ENCODE measurements around the gene P2RY8.
"Not testable (repeated sequence)": the region's sequence is repeated elsewhere in the genome, so short reads cannot be mapped to it uniquely, and the experiment has no call there.

The P2RY8 gene

DNA sequence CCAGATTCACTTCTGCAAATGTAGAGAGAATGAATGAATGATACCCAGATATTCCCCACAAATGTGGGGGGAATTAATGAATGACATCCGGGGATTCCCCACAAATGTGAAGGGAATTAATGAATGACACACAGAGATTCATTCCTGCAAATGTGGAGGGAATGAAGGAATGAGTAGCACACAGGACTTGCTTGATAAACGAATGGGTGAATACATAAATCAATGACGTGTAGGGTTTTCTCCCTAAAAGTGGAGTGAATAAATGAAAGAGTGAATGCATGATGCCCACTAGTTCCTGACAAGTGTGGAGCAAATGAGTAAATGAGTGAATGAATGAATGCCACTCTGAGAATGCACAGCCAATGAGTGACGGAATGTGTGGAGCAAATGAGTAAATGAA is 45.7 kb downstream of the P2RY8 start:
- not testable (repeated sequence) for H3K36me3 ChIP-seq (ENCODE audit: control insufficient read depth in 1 of 2, insufficient read depth in 2 of 2, low read depth in 1 of 2, low read length in 2 of 2); H2AFZ ChIP-seq (ENCODE audit: low read depth, low read length); H2BK15ac ChIP-seq (ENCODE audit: low read depth, poor library complexity, severe bottlenecking); H3K14ac ChIP-seq (ENCODE audit: low read length in 2 of 2); H2BK5ac ChIP-seq (ENCODE audit: low read depth, low read length, poor library complexity, severe bottlenecking); H2BK12ac ChIP-seq (ENCODE audit: low read length in 2 of 2); H3K27ac ChIP-seq (ENCODE audit: low read length, poor library complexity, severe bottlenecking); H3K9me3 ChIP-seq (ENCODE audit: control insufficient read depth, low read length); H3K4me1 ChIP-seq (ENCODE audit: control insufficient read depth, insufficient read depth, low read depth, low read length); H3K18ac ChIP-seq (ENCODE audit: low read depth in 1 of 2, low read length in 2 of 2); H4K8ac ChIP-seq (ENCODE audit: low read length); H3K4me3 ChIP-seq (ENCODE audit: insufficient read depth in 1 of 2, low read depth in 1 of 2, low read length in 2 of 2); H3K9ac ChIP-seq (ENCODE audit: low read length); H2AK5ac ChIP-seq (ENCODE audit: low read length, severe bottlenecking); H3K79me1 ChIP-seq (replicated peaks; ENCODE audit: low read length, poor library complexity, severe bottlenecking); DNase-seq; H3K4me2 ChIP-seq (ENCODE audit: low read length, poor library complexity, severe bottlenecking); H3K23ac ChIP-seq (ENCODE audit: low read length in 2 of 2); H3K4ac ChIP-seq (ENCODE audit: low read depth in 1 of 2, low read length in 2 of 2); H2BK120ac ChIP-seq (ENCODE audit: low read depth, low read length); H4K91ac ChIP-seq (ENCODE audit: low read length)
- peaks cover 3 to 23% of the 10 kb centered on the region in 2 experiments for H3K27me3 ChIP-seq (ENCODE audit: control insufficient read depth in 1 of 2, insufficient read depth in 1 of 2, low read length in 2 of 2)
- WGBS: 93% methylated on average over 4 of the region's 4 CpGs

DNA sequence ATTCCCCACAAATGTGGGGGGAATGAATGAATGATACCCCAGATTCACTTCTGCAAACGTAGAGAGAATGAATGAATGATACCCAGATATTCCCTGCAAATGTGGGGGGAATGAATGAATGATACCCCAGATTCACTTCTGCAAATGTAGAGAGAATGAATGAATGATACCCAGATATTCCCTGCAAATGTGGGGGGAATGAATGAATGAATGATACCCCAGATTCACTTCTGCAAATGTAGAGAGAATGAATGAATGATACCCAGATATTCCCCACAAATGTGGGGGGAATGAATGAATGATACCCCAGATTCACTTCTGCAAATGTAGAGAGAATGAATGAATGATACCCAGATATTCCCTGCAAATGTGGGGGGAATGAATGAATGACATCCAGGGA is 46.3 kb downstream of the P2RY8 start:
- H3K4me1 ChIP-seq (ENCODE audit: control insufficient read depth, insufficient read depth, low read depth, low read length); H3K4me2 ChIP-seq (ENCODE audit: low read length, poor library complexity, severe bottlenecking); H3K23ac ChIP-seq (ENCODE audit: low read length in 2 of 2); H3K27ac ChIP-seq (ENCODE audit: low read length, poor library complexity, severe bottlenecking); H2BK120ac ChIP-seq (ENCODE audit: low read depth, low read length); H3K9me3 ChIP-seq (ENCODE audit: control insufficient read depth, low read length); H2AFZ ChIP-seq (ENCODE audit: low read depth, low read length); H2BK15ac ChIP-seq (ENCODE audit: low read depth, poor library complexity, severe bottlenecking); DNase-seq; H4K8ac ChIP-seq (ENCODE audit: low read length); H3K18ac ChIP-seq (ENCODE audit: low read depth in 1 of 2, low read length in 2 of 2); H3K79me1 ChIP-seq (replicated peaks; ENCODE audit: low read length, poor library complexity, severe bottlenecking); H3K9ac ChIP-seq (ENCODE audit: low read length); H2AK5ac ChIP-seq (ENCODE audit: low read length, severe bottlenecking); H2BK5ac ChIP-seq (ENCODE audit: low read depth, low read length, poor library complexity, severe bottlenecking); H3K36me3 ChIP-seq (ENCODE audit: control insufficient read depth in 1 of 2, insufficient read depth in 2 of 2, low read depth in 1 of 2, low read length in 2 of 2); H4K91ac ChIP-seq (ENCODE audit: low read length); H3K4me3 ChIP-seq (ENCODE audit: insufficient read depth in 1 of 2, low read depth in 1 of 2, low read length in 2 of 2); H3K4ac ChIP-seq (ENCODE audit: low read depth in 1 of 2, low read length in 2 of 2); H3K14ac ChIP-seq (ENCODE audit: low read length in 2 of 2); H2BK12ac ChIP-seq (ENCODE audit: low read length in 2 of 2): not testable (repeated sequence)
- H3K27me3 ChIP-seq (ENCODE audit: control insufficient read depth in 1 of 2, insufficient read depth in 1 of 2, low read length in 2 of 2): peaks cover 3 to 19% of the 10 kb centered on the region in 2 experiments
- no CpG with 5 or more reads among the region's 1 CpG for WGBS

DNA sequence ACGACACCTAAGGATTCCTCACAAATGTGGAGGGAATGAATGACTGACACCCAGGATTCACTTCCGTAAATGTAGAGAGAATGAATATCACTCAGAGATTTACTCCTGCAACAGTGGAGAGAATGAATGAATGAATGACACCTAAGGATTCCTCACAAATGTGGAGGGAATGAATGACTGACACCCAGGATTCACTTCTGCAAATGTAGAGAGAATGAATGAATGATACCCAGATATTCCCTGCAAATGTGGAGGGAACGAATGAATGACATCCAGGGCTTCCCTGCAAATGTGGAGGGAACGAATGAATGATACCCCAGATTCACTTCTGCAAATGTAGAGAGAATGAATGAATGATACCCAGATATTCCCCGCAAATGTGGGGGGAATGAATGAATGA is 47.6 kb downstream of the P2RY8 start:
- not testable (repeated sequence) for H3K79me1 ChIP-seq (replicated peaks; ENCODE audit: low read length, poor library complexity, severe bottlenecking); H3K36me3 ChIP-seq (ENCODE audit: control insufficient read depth in 1 of 2, insufficient read depth in 2 of 2, low read depth in 1 of 2, low read length in 2 of 2); H2BK12ac ChIP-seq (ENCODE audit: low read length in 2 of 2); H4K91ac ChIP-seq (ENCODE audit: low read length); DNase-seq; H3K18ac ChIP-seq (ENCODE audit: low read depth in 1 of 2, low read length in 2 of 2); H3K4ac ChIP-seq (ENCODE audit: low read depth in 1 of 2, low read length in 2 of 2); H4K8ac ChIP-seq (ENCODE audit: low read length); H3K14ac ChIP-seq (ENCODE audit: low read length in 2 of 2); H3K9me3 ChIP-seq (ENCODE audit: control insufficient read depth, low read length); H2BK120ac ChIP-seq (ENCODE audit: low read depth, low read length); H2BK15ac ChIP-seq (ENCODE audit: low read depth, poor library complexity, severe bottlenecking); H3K4me3 ChIP-seq (ENCODE audit: insufficient read depth in 1 of 2, low read depth in 1 of 2, low read length in 2 of 2); H3K9ac ChIP-seq (ENCODE audit: low read length); H2AK5ac ChIP-seq (ENCODE audit: low read length, severe bottlenecking); H2AFZ ChIP-seq (ENCODE audit: low read depth, low read length); H3K4me2 ChIP-seq (ENCODE audit: low read length, poor library complexity, severe bottlenecking); H2BK5ac ChIP-seq (ENCODE audit: low read depth, low read length, poor library complexity, severe bottlenecking); H3K27ac ChIP-seq (ENCODE audit: low read length, poor library complexity, severe bottlenecking); H3K4me1 ChIP-seq (ENCODE audit: control insufficient read depth, insufficient read depth, low read depth, low read length); H3K23ac ChIP-seq (ENCODE audit: low read length in 2 of 2)
- H3K27me3 ChIP-seq (ENCODE audit: control insufficient read depth in 1 of 2, insufficient read depth in 1 of 2, low read length in 2 of 2): peaks cover 3 to 19% of the 10 kb centered on the region in 2 experiments
- WGBS: 95% methylated on average over 2 of the region's 5 CpGs

DNA sequence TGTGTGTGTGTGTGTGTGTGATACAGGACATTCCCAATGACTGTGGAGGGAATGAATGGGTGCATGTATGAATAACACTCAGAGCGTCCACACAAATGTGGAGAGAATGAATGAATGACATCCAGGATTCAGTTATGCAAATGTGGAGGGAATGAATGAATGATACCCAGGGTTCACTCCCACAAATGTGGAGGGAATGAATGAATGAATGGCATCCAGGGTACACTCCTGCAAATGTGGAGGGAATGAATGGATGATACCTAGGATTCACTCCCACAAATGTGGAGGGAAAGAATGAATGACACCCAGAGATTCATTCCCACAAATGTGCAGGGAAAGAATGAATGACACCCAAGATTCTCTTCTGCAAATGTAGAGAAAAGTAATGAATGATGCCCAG is 48.2 kb downstream of the P2RY8 start:
- Histone ChIP-seq H3K9ac (ENCODE audit: low read length) (no peak overlapping the region), H3K4me2 (ENCODE audit: low read length, poor library complexity, severe bottlenecking) (no peak overlapping the region), H3K79me1 (replicated peaks; ENCODE audit: low read length, poor library complexity, severe bottlenecking) (no peaks in the 10 kb centered on the region), H2AFZ (ENCODE audit: low read depth, low read length) (no peak overlapping the region), H3K36me3 (ENCODE audit: control insufficient read depth in 1 of 2, insufficient read depth in 2 of 2, low read depth in 1 of 2, low read length in 2 of 2) (no peaks in the 10 kb centered on the region), H4K91ac (ENCODE audit: low read length) (no peak overlapping the region), H3K27ac (ENCODE audit: low read length, poor library complexity, severe bottlenecking) (no peak overlapping the region), H4K8ac (ENCODE audit: low read length) (no peak overlapping the region), H2BK12ac (ENCODE audit: low read length in 2 of 2) (no peak overlapping the region), H3K18ac (ENCODE audit: low read depth in 1 of 2, low read length in 2 of 2) (no peak overlapping the region), H2BK120ac (ENCODE audit: low read depth, low read length) (no peak overlapping the region), H2BK5ac (ENCODE audit: low read depth, low read length, poor library complexity, severe bottlenecking) (no peak overlapping the region), H3K4ac (ENCODE audit: low read depth in 1 of 2, low read length in 2 of 2) (no peak overlapping the region), H2BK15ac (ENCODE audit: low read depth, poor library complexity, severe bottlenecking) (no peak overlapping the region), H3K23ac (ENCODE audit: low read length in 2 of 2) (no peak overlapping the region), H3K9me3 (ENCODE audit: control insufficient read depth, low read length) (no peaks in the 10 kb centered on the region), H3K4me3 (ENCODE audit: insufficient read depth in 1 of 2, low read depth in 1 of 2, low read length in 2 of 2) (no peak overlapping the region), H3K27me3 (ENCODE audit: control insufficient read depth in 1 of 2, insufficient read depth in 1 of 2, low read length in 2 of 2) (peaks cover 3 to 18% of the 10 kb centered on the region in 2 experiments), H2AK5ac (ENCODE audit: low read length, severe bottlenecking) (no peak overlapping the region), H3K4me1 (ENCODE audit: control insufficient read depth, insufficient read depth, low read depth, low read length) (no peaks in the 10 kb centered on the region), H3K14ac (ENCODE audit: low read length in 2 of 2) (no peak overlapping the region)
- DNase-seq: no peak
- WGBS: 91% methylated on average over 1 of the region's 1 CpG

All from mesenchymal stem cell (in vitro differentiated cells and primary cell).